Measurements from ENCODE around the gene PEAR1. TPM values are rescaled to one million over a fixed set of nuclear protein-coding genes. Genes with fewer than 3 reads are reported as not detected.

Gene PEAR1
- total RNA-seq, 1 experiment from 2014 or later: 11.9 TPM

DNA sequence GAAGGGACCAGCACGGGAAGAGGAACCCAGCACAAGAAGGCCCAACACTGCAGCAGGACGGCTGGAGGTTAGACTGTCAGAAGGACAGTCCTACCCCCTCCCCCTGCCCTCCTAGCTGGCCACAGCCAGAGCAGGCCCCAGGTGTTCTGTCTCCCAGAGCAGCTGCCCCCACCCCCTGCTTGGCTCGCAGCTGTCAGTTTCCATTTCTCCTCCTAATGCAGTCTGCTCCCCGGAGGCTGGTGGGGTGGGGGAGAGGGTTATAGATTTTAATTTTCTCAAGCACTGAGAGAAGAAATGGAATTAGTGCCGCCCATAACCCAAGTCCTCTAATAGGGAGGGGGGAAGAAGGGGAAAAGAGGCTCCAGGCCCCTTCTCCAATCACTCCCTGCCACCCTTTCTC is 13.0 kb upstream of the PEAR1 start:
- Histone ChIP-seq H4K20me1 (ENCODE audit: low read length) (no peaks in the 10 kb centered on the region), H3K4me3 (ENCODE audit: low read length) (no peak overlapping the region), H3K9ac (ENCODE audit: low read length) (no peak overlapping the region), H3K79me2 (ENCODE audit: low read length) (no peaks in the 10 kb centered on the region), H3K27ac (ENCODE audit: low read length) (no peak overlapping the region), H3K4me1 (ENCODE audit: insufficient read depth, low read length) (no peaks in the 10 kb centered on the region), H3K9me2 (replicated peaks; ENCODE audit: low read length) (no peaks in the 10 kb centered on the region), H3K36me3 (ENCODE audit: low read depth, low read length) (no peaks in the 10 kb centered on the region), H3K27me3 (ENCODE audit: low read length) (no peaks in the 10 kb centered on the region), H3F3A (ENCODE audit: low read length, unreplicated experiment) (no peaks in the 10 kb centered on the region), H3K4me2 (ENCODE audit: low read length) (no peak overlapping the region), H3K9me3 (ENCODE audit: low read length) (no peaks in the 10 kb centered on the region), H2AFZ (ENCODE audit: low read length) (no peak overlapping the region)
- TF ChIP-seq EZH2phosphoT487 (IDR thresholded peaks at IDR 0.05; ENCODE audit: borderline replicate concordance, low read length) (no peak), EZH2 (IDR thresholded peaks at IDR 0.05; ENCODE audit: low read length, unreplicated experiment) (no peak)
- TF ChIP-seq, protein P1, sequence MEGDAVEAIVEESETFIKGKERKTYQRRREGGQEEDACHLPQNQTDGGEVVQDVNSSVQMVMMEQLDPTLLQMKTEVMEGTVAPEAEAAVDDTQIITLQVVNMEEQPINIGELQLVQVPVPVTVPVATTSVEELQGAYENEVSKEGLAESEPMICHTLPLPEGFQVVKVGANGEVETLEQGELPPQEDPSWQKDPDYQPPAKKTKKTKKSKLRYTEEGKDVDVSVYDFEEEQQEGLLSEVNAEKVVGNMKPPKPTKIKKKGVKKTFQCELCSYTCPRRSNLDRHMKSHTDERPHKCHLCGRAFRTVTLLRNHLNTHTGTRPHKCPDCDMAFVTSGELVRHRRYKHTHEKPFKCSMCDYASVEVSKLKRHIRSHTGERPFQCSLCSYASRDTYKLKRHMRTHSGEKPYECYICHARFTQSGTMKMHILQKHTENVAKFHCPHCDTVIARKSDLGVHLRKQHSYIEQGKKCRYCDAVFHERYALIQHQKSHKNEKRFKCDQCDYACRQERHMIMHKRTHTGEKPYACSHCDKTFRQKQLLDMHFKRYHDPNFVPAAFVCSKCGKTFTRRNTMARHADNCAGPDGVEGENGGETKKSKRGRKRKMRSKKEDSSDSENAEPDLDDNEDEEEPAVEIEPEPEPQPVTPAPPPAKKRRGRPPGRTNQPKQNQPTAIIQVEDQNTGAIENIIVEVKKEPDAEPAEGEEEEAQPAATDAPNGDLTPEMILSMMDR (conservative IDR thresholded peaks at IDR 0.05; ENCODE audit: low read depth, low read length): no peak
- ATAC-seq: no peak
- ChIA-PET POLR2A (ENCODE audit: unreplicated experiment) (no interaction called here), CTCF (interaction anchor here (0.5 kb wide), 1 partner anchor 42 kb away, joined by 3 read pairs; no protein-coding TSS in a partner anchor)
- BruUV-seq (replicated peaks): no TSS peak
- intact Hi-C loops (cut with micrococcal nuclease): no loop called here
- no peak for DNase-seq

DNA sequence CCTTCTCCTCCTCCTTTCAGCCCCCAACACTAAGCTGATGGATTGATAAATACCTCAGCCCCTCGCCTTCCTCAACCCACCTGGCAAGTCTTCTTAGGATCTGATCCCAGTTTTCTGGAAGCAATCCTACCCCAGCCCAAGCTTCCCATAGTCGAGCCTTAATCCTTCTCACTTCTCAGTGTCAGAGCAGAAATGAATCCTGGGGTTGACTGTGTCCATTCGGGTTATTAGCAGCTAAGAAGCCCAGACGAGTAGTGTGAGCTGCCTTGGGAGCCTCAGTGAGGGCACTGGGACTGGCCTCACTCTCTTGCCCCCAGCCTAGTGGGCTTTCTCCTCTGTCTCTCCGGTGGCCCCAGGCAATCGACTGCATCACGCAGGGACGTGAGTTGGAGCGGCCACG is 12.4 kb upstream of the PEAR1 start:
- no peak for DNase-seq
- BruUV-seq (replicated peaks): no TSS peak
- H3K4me2 ChIP-seq (ENCODE audit: low read length): no peak overlapping the region
- TF ChIP-seq EZH2phosphoT487 (IDR thresholded peaks at IDR 0.05; ENCODE audit: borderline replicate concordance, low read length) (no peak), EZH2 (IDR thresholded peaks at IDR 0.05; ENCODE audit: low read length, unreplicated experiment) (no peak)
- TF ChIP-seq, protein P1 (conservative IDR thresholded peaks at IDR 0.05; ENCODE audit: low read depth, low read length): no peak
- H3K4me3 ChIP-seq (ENCODE audit: low read length): no peak overlapping the region
- H3K27ac ChIP-seq (ENCODE audit: low read length): no peak overlapping the region
- ChIA-PET CTCF (no interaction called here), POLR2A (ENCODE audit: unreplicated experiment) (no interaction called here)
- H3K4me1 ChIP-seq (ENCODE audit: insufficient read depth, low read length): no peaks in the 10 kb centered on the region
- intact Hi-C loops (cut with micrococcal nuclease): no loop called here
- H3K27me3 ChIP-seq (ENCODE audit: low read length): no peaks in the 10 kb centered on the region
- no peak overlapping the region for H3K9ac ChIP-seq (ENCODE audit: low read length)
- no peak for ATAC-seq
- H3K36me3 ChIP-seq (ENCODE audit: low read depth, low read length): no peaks in the 10 kb centered on the region
- no peaks in the 10 kb centered on the region for H3K9me3 ChIP-seq (ENCODE audit: low read length)
- H3F3A ChIP-seq (ENCODE audit: low read length, unreplicated experiment): no peaks in the 10 kb centered on the region
- no peaks in the 10 kb centered on the region for H3K9me2 ChIP-seq (replicated peaks; ENCODE audit: low read length)
- no peaks in the 10 kb centered on the region for H3K79me2 ChIP-seq (ENCODE audit: low read length)
- no peak overlapping the region for H2AFZ ChIP-seq (ENCODE audit: low read length)
- no peaks in the 10 kb centered on the region for H4K20me1 ChIP-seq (ENCODE audit: low read length)

DNA sequence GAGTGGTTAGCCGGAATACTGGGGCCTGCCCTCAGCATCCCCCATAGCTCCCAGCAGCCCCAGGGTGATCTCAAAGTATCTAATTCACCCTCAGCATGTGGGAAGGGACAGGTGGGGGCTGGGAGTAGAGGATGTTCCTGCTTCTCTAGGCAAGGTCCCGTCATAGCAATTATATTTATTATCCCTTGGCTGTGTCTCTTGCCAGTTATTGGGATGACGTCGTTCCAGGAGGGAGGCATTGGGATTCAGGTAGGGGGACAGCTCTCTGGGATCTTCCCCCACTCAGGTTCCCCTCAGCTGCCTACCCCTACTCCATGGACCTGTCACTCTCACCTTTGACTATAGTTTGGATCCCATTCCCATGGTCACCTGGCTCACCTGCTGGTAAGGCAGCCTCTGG is 11.9 kb upstream of the PEAR1 start:
- Histone ChIP-seq H3K27ac (ENCODE audit: low read length) (no peak overlapping the region), H4K20me1 (ENCODE audit: low read length) (no peaks in the 10 kb centered on the region), H3K9me2 (replicated peaks; ENCODE audit: low read length) (no peaks in the 10 kb centered on the region), H2AFZ (ENCODE audit: low read length) (no peak overlapping the region), H3K4me1 (ENCODE audit: insufficient read depth, low read length) (no peaks in the 10 kb centered on the region), H3K27me3 (ENCODE audit: low read length) (no peaks in the 10 kb centered on the region), H3K9me3 (ENCODE audit: low read length) (no peaks in the 10 kb centered on the region), H3K4me3 (ENCODE audit: low read length) (no peak overlapping the region), H3K36me3 (ENCODE audit: low read depth, low read length) (no peaks in the 10 kb centered on the region), H3F3A (ENCODE audit: low read length, unreplicated experiment) (no peaks in the 10 kb centered on the region), H3K4me2 (ENCODE audit: low read length) (no peak overlapping the region), H3K9ac (ENCODE audit: low read length) (no peak overlapping the region), H3K79me2 (ENCODE audit: low read length) (no peaks in the 10 kb centered on the region)
- ATAC-seq: no peak
- no peak for TF ChIP-seq EZH2 (IDR thresholded peaks at IDR 0.05; ENCODE audit: low read length, unreplicated experiment)
- TF ChIP-seq EZH2phosphoT487 (IDR thresholded peaks at IDR 0.05; ENCODE audit: borderline replicate concordance, low read length): no peak
- TF ChIP-seq, protein P1 (conservative IDR thresholded peaks at IDR 0.05; ENCODE audit: low read depth, low read length): no peak
- DNase-seq: no peak
- ChIA-PET POLR2A (ENCODE audit: unreplicated experiment) (no interaction called here), CTCF (no interaction called here)
- BruUV-seq (replicated peaks): no TSS peak
- intact Hi-C loops (cut with micrococcal nuclease): no loop called here
